Superior temporal gyrus (tissue), 1 donor: ENCODE measurements around the gene AP1S3.

Experiments
- DNase-seq: peaks from one replicate; pipeline ENCODE4 v3.0.0-alpha.2; 2016; ENCODE audit errors: extremely low spot score

The AP1S3 gene

GRCh38 chr2:223760838-223761502 is 76.4 kb downstream of the AP1S3 start:
- DNase-seq = no peak

- DNase-seq = no peak
These were observed 77.6 kb downstream of the AP1S3 start for GRCh38 chr2:223759569-223760430.

GRCh38 chr2:223758131-223758840 is 79.1 kb downstream of the AP1S3 start:
- no peak for DNase-seq

- DNase-seq = no peak
These were observed 83.4 kb downstream of the AP1S3 start for GRCh38 chr2:223753940-223754339.

- no peak for DNase-seq
These were observed 86.4 kb downstream of the AP1S3 start for GRCh38 chr2:223751012-223751411.

GRCh38 chr2:223747392-223748042 is 89.9 kb downstream of the AP1S3 start:
- no peak for DNase-seq

- no peak for DNase-seq
These were observed 90.8 kb downstream of the AP1S3 start for GRCh38 chr2:223746611-223747010.

GRCh38 chr2:223744580-223744979 is 92.8 kb downstream of the AP1S3 start:
- no peak for DNase-seq

GRCh38 chr2:223740679-223741078 is 96.7 kb downstream of the AP1S3 start:
- no peak for DNase-seq

- no peak for DNase-seq
These were observed 100.2 kb downstream of the AP1S3 start for GRCh38 chr2:223737207-223737606.

GRCh38 chr2:223736488-223736887 is 100.9 kb downstream of the AP1S3 start:
- DNase-seq = no peak

GRCh38 chr2:223735659-223736244 is 101.6 kb downstream of the AP1S3 start:
- no peak for DNase-seq

GRCh38 chr2:223735035-223735640 is 102.2 kb downstream of the AP1S3 start:
- DNase-seq = no peak

- DNase-seq = no peak
These were observed 103.0 kb downstream of the AP1S3 start for GRCh38 chr2:223734346-223734745.

- DNase-seq = no peak
These were observed 105.0 kb downstream of the AP1S3 start for GRCh38 chr2:223732346-223732745.

GRCh38 chr2:223731503-223731902 is 105.9 kb downstream of the AP1S3 start:
- no peak for DNase-seq

- no peak for DNase-seq
These were observed 107.6 kb downstream of the AP1S3 start for GRCh38 chr2:223729781-223730180.

GRCh38 chr2:223727562-223727961 is 109.8 kb downstream of the AP1S3 start:
- peak; percentile 55 for DNase-seq

- DNase-seq = no peak
These were observed 111.1 kb downstream of the AP1S3 start for GRCh38 chr2:223725986-223726970.

GRCh38 chr2:223725494-223725893 is 111.9 kb downstream of the AP1S3 start:
- DNase-seq = peak; percentile 85
